Measurements from ENCODE around the gene TDRD10.

The TDRD10 gene

DNA sequence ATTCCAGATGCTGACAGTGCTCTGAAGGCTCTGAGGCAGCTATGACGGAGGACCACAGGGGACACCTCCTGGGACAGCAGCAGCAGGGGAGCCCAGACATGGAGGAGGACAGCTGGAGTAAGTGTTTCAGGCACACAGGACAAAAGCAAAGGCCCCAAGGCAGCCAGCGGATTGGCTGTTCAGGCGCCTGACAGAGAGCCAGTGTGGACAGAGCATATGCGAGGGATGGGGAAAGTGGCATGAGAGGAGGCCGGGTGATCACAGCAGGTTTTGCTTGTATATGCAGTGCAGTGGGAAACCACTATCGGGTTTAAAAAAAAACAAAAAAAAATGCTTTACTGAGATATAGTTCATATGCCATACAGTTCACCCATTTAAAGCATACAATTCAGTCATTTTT lies 84.6 kb downstream of the TDRD10 start:
- TF ChIP-seq CTCF (IDR thresholded peaks at IDR 0.05; ENCODE audit: borderline replicate concordance, control extremely low read depth, extremely low read depth, insufficient read depth, missing control alignments): no peak
- in situ Hi-C loops (cut with MboI; ENCODE audit: low sequenced_read_pairs, unreplicated experiment): no loop called here

GRCh38 chr1:154589780-154590179 lies 87.8 kb downstream of the TDRD10 start:
- in situ Hi-C loops (cut with MboI; ENCODE audit: low sequenced_read_pairs, unreplicated experiment): no loop called here
- TF ChIP-seq CTCF (IDR thresholded peaks at IDR 0.05; ENCODE audit: borderline replicate concordance, control extremely low read depth, extremely low read depth, insufficient read depth, missing control alignments): no peak
- no peak for DNase-seq (ENCODE audit: low spot score)

More for the DNA sequence above, 84.6 kb downstream of the TDRD10 start:
- no peak for DNase-seq (ENCODE audit: low spot score)

- TF ChIP-seq CTCF (IDR thresholded peaks at IDR 0.05; ENCODE audit: borderline replicate concordance, control extremely low read depth, extremely low read depth, insufficient read depth, missing control alignments): no peak
- no peak for DNase-seq (ENCODE audit: low spot score)
- in situ Hi-C loops (cut with MboI; ENCODE audit: low sequenced_read_pairs, unreplicated experiment): no loop called here
Measured at GRCh38 chr1:154590756-154591155, 88.7 kb downstream of the TDRD10 start.

DNA sequence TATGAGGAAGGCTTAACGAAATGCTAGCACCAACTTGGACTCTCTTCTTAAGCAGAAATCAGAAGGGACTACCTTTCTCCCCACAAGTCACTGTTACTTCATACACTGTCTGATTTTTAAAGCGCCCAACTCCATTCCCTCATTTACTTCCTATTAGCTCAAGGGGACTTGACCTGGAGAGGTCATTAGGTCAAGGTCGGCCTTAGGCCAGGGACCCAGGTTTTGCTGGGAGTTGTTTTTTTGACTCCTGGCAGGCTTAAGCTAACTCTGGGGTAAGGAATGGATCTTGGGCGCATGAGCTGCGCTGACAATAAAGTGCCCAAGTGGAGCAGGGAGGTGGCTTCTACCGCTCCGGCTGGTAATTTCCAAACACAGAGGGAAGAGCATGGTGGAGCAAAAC lies 89.2 kb downstream of the TDRD10 start:
- in situ Hi-C loops (cut with MboI; ENCODE audit: low sequenced_read_pairs, unreplicated experiment): no loop called here
- DNase-seq (ENCODE audit: low spot score): no peak

DNA sequence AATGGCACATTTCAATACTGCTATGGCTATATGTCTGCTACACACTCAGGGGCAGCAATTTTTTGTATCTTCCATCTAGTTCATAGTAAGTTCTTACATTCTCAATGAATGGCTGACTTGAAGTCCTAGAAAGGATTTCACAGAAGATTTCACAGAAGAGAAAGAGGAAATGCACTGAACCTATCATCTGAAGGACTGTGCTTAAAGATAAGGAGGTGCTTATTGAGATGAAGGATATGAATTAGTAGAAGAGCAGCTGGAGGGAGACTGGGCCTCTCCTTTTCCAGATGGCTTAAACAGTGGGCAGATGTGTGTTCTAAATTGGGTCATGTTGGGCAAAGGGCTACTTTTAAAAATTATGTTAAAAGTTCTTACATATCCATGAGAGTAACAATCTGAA lies 91.4 kb downstream of the TDRD10 start:
- DNase-seq (ENCODE audit: low spot score): no peak
- in situ Hi-C loops (cut with MboI; ENCODE audit: low sequenced_read_pairs, unreplicated experiment): no loop called here
- TF ChIP-seq CTCF (IDR thresholded peaks at IDR 0.05; ENCODE audit: borderline replicate concordance, control extremely low read depth, extremely low read depth, insufficient read depth, missing control alignments): no peak

More for the DNA sequence above, 89.2 kb downstream of the TDRD10 start:
- no peak for TF ChIP-seq CTCF (IDR thresholded peaks at IDR 0.05; ENCODE audit: borderline replicate concordance, control extremely low read depth, extremely low read depth, insufficient read depth, missing control alignments)

- in situ Hi-C loops (cut with MboI; ENCODE audit: low sequenced_read_pairs, unreplicated experiment): no loop called here
- no peak for DNase-seq (ENCODE audit: low spot score)
- TF ChIP-seq CTCF (IDR thresholded peaks at IDR 0.05; ENCODE audit: borderline replicate concordance, control extremely low read depth, extremely low read depth, insufficient read depth, missing control alignments): no peak
Measured at GRCh38 chr1:154594811-154595210, 92.8 kb downstream of the TDRD10 start.

- no peak for TF ChIP-seq CTCF (IDR thresholded peaks at IDR 0.05; ENCODE audit: borderline replicate concordance, control extremely low read depth, extremely low read depth, insufficient read depth, missing control alignments)
- no peak for DNase-seq (ENCODE audit: low spot score)
- in situ Hi-C loops (cut with MboI; ENCODE audit: low sequenced_read_pairs, unreplicated experiment): no loop called here
Measured at GRCh38 chr1:154595621-154596020, 93.6 kb downstream of the TDRD10 start.

Data from GM13976 (cell line).